ENCODE results near the gene GRIK2. TPM values are rescaled to one million over a fixed set of nuclear protein-coding genes. Genes with fewer than 3 reads are reported as not detected.

The GRIK2 gene
- total RNA-seq, 4 donors from 2014 or later, result 4.7 to 16.2 (median 7.5) TPM

GRCh38 chr6:101397199-101397598 lies 3.7 kb downstream of the GRIK2 start:
- Histone ChIP-seq H3K36me3 (peaks cover 0 to 10% (median 0%) of the 10 kb centered on the region in 3 donors), H3K27me3 (peaks cover 0 to 56% of the 10 kb centered on the region in 2 donors), H3K27ac (no peak overlapping the region), H3K4me3 (no peak overlapping the region), H3K9me3 (no peaks in the 10 kb centered on the region), H3K4me1 (peaks cover 0 to 26% (median 5%) of the 10 kb centered on the region in 4 donors)
- WGBS, 2 donors, result 33 to 34% methylated on average over 4 of the region's 4 CpGs
- TF ChIP-seq CTCF (IDR thresholded peaks at IDR 0.05), result no peak
- no peak for TF ChIP-seq EP300 (IDR thresholded peaks at IDR 0.05)
- TF ChIP-seq POLR2A (IDR thresholded peaks at IDR 0.05), result no peak
- no peak for DNase-seq (ENCODE audit: low spot score in 2 of 2)

GRCh38 chr6:101398716-101399615 lies 5.5 kb downstream of the GRIK2 start:
- peaks cover 0 to 48% of the 10 kb centered on the region in 2 donors for H3K27me3 ChIP-seq
- peaks cover 0 to 18% (median 0%) of the 10 kb centered on the region in 4 donors for H3K4me1 ChIP-seq
- 38 to 51% methylated on average over 43 of the region's 43 CpGs for WGBS, 2 donors
- H3K36me3 ChIP-seq, result peaks cover 0 to 12% (median 0%) of the 10 kb centered on the region in 3 donors
- H3K4me3 ChIP-seq, result no peak overlapping the region
- H3K27ac ChIP-seq, result no peak overlapping the region
- no peak for DNase-seq (ENCODE audit: low spot score in 2 of 2)
- no peaks in the 10 kb centered on the region for H3K9me3 ChIP-seq
- no peak for TF ChIP-seq POLR2A (IDR thresholded peaks at IDR 0.05)
- TF ChIP-seq CTCF (IDR thresholded peaks at IDR 0.05), result no peak
- TF ChIP-seq EP300 (IDR thresholded peaks at IDR 0.05), result no peak

DNA sequence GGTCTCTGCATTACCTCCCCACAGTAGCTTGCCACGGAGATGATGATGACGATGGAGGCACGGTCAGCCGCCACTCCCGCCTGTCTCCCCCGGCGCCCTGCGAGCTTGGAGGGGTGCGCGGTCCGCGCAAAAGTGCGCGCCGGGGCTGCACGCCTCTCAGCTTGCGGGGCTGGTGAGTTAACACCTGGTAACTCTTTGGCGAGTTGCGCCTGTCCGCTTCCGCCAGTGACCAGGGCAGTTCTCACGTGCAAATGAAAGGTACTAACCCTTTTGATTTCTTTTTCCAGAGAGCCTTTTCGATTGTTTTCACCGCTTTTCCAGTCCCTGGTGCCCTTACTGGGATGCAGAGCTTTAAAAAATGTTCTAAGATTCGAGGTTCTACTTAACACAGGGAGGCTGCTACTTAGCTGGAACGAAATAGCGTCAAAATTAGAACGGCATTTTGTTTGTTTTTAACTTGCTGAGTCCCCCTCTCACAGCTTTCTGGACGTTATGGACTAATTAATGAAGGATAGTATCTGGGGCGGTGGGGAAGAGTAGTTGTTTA lies 6.2 kb downstream of the GRIK2 start:
- 37 to 50% methylated on average over 30 of the region's 30 CpGs for WGBS, 2 donors
- TF ChIP-seq CTCF (IDR thresholded peaks at IDR 0.05), result no peak
- TF ChIP-seq EP300 (IDR thresholded peaks at IDR 0.05), result no peak
- no peak for TF ChIP-seq POLR2A (IDR thresholded peaks at IDR 0.05)

DNA sequence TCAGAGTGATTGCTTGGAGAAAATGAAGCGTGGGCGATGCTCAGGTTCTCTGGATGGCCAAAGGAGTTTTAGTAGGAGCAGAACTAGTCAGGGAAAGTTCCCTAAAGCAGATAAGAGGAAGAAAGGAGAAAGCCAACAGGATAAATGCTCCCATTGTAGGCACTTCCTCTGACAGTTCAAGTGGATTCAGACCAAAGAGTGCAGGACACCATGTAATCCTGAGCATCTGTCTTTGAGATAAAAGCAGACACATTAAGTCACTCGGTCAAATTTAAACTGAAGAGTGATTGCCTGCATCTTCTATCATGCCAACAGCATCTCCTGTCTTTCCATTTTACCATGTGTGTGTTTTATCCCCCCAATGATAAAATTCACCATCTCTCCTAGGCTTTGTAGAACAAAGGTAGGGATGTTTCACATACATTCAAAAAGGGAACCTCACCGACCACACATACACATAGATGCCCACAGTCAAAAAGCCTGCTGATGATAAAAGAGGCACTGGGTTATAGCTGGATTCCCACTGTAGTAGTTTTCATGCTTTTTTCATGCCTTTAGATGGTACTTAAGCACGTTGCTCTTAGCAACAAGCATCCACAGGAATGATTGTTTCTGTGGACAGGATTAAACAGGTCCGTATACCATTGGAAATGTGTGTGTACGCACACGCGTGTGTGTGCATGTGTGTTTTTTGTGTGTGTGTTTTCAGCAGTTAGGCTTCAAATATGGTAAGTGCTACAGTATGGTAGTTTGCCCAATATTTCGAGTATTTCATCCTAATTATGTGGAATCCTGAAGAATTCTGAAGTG lies 7.0 kb downstream of the GRIK2 start:
- Histone ChIP-seq H3K27me3 (peaks cover 0 to 45% of the 10 kb centered on the region in 2 donors), H3K27ac (no peak overlapping the region), H3K36me3 (peaks cover 0 to 12% (median 0%) of the 10 kb centered on the region in 3 donors), H3K9me3 (no peaks in the 10 kb centered on the region), H3K4me1 (peaks cover 0 to 16% (median 0%) of the 10 kb centered on the region in 4 donors), H3K4me3 (no peak overlapping the region)
- no peak for DNase-seq (ENCODE audit: low spot score in 2 of 2)
- no peak for TF ChIP-seq POLR2A (IDR thresholded peaks at IDR 0.05)
- no peak for TF ChIP-seq CTCF (IDR thresholded peaks at IDR 0.05)
- no peak for TF ChIP-seq EP300 (IDR thresholded peaks at IDR 0.05)
- 71 to 78% methylated on average over 10 of the region's 10 CpGs for WGBS, 2 donors

More for the DNA sequence above, 6.2 kb downstream of the GRIK2 start:
- Histone ChIP-seq H3K27ac (no peak overlapping the region), H3K4me3 (no peak overlapping the region), H3K9me3 (no peaks in the 10 kb centered on the region), H3K4me1 (peaks cover 0 to 16% (median 0%) of the 10 kb centered on the region in 4 donors), H3K27me3 (peaks cover 0 to 45% of the 10 kb centered on the region in 2 donors), H3K36me3 (peaks cover 0 to 12% (median 0%) of the 10 kb centered on the region in 3 donors)
- DNase-seq (ENCODE audit: low spot score in 2 of 2), result no peak

Data from tibial nerve (tissue), 4 donors.